Measurements from ENCODE around the gene LCP2. TPM values are rescaled to one million over a fixed set of nuclear protein-coding genes. Genes with fewer than 3 reads are reported as not detected.

The LCP2 gene
- total RNA-seq, 2 donors from 2014 or later: 56.9 to 76.5 TPM

DNA sequence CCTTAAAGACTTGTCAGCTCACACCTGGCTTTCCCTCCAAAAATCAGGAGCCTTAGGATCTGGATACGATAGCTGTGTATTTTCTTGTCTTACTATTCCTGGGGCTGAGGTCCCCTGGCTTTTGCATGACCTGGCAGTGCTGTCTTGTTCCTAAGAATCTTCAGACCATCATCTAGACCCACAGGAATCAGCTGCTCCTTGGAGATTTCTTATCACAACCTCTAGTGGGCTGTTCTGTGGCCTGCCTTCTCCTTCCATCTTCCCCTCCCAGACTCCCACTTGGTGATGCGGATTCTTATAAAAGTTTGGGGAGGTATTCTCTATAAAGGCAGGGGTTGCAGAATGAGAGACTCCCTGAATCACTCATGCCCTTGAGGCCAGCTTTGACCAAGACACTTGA is 21.4 kb downstream of the LCP2 start:
- TF ChIP-seq, protein P1, sequence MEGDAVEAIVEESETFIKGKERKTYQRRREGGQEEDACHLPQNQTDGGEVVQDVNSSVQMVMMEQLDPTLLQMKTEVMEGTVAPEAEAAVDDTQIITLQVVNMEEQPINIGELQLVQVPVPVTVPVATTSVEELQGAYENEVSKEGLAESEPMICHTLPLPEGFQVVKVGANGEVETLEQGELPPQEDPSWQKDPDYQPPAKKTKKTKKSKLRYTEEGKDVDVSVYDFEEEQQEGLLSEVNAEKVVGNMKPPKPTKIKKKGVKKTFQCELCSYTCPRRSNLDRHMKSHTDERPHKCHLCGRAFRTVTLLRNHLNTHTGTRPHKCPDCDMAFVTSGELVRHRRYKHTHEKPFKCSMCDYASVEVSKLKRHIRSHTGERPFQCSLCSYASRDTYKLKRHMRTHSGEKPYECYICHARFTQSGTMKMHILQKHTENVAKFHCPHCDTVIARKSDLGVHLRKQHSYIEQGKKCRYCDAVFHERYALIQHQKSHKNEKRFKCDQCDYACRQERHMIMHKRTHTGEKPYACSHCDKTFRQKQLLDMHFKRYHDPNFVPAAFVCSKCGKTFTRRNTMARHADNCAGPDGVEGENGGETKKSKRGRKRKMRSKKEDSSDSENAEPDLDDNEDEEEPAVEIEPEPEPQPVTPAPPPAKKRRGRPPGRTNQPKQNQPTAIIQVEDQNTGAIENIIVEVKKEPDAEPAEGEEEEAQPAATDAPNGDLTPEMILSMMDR (IDR thresholded peaks at IDR 0.05): no peak
- Histone ChIP-seq H3K4me3 (no peak overlapping the region), H3K27ac (no peak overlapping the region), H3K27me3 (replicated peaks; ENCODE audit: insufficient read depth) (no peaks in the 10 kb centered on the region), H3K9me3 (no peaks in the 10 kb centered on the region), H3K36me3 (no peaks in the 10 kb centered on the region), H3K4me1 (ENCODE audit: control insufficient read depth in 1 of 2, low read depth in 2 of 2) (peaks cover 10 to 23% of the 10 kb centered on the region in 2 donors)
- ATAC-seq (ENCODE audit: insufficient number of reproducible peaks, low FRiP score, low read depth): no peak
- DNase-seq (ENCODE audit: low spot score): no peak

DNA sequence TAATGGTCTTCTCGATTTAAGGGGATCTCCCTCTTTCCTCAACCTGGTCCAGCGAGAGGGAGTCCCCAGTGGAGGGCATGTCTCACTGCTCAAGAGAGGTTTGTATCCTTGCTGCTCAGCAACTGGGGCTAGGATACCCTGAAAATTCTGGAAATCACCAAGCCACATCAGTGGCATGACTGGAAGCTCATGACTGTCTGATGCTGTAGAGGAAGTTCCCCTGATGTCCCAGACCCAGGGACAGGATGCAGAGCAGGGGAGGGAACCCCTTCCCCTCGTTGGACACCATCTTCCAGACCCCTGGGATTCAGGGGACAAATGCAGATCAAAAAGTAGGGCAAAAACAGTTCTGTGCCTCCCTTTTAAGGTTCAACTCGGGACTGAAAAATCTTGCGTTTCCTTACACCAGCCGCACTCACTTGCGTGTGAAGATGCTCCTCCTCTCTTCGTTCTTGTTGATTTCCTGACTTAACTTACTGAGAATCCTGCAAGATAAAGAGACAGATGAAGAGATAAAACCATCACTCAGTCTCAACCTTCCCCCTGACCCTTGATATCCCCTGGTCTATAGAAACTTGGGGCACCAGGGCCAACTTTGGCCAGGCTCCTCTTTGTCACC is 22.1 kb downstream of the LCP2 start:
- H3K27me3 ChIP-seq (replicated peaks; ENCODE audit: insufficient read depth): no peaks in the 10 kb centered on the region
- DNase-seq (ENCODE audit: low spot score): no peak
- no peaks in the 10 kb centered on the region for H3K36me3 ChIP-seq
- TF ChIP-seq, protein P1 (IDR thresholded peaks at IDR 0.05): no peak
- no peak overlapping the region for H3K27ac ChIP-seq
- no peaks in the 10 kb centered on the region for H3K9me3 ChIP-seq
- ATAC-seq (ENCODE audit: insufficient number of reproducible peaks, low FRiP score, low read depth): no peak
- peaks cover 10 to 19% of the 10 kb centered on the region in 2 donors for H3K4me1 ChIP-seq (ENCODE audit: control insufficient read depth in 1 of 2, low read depth in 2 of 2)
- H3K4me3 ChIP-seq: no peak overlapping the region

DNA sequence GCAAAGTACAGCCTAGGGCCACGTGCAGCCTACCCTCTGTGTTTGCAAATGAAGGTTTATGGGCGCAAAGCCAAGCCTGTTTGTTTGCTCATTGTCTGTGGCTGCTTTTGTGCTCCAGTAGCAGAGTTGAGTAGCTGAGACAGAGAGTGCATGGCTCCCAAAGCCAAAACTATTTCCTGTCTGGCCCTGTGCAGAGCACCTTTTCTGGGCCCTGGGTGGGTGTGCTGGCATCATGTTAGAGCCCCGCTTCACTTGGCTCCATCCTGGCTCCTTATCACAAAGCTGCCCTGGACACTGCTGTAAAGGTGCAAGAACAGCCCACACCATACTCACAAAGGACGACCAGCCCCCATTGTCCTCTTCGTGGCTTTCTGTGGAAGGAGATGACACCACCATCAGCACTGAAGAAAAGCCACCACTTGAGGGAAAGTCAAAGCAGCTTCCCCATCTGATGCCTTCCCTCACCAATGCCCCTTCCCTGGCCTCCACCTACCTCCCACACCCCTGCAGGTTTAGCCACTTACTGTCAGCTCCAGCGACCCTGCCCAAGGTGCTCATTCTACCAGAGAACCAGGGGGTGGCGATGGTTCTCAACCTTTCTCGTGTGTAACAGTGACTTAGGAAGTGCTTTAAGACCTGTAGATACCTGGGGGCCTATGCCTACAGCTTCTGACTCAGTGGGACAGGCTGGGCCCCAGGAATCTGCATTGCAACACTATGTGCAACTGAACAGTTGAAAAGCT is 23.4 kb downstream of the LCP2 start:
- ATAC-seq (ENCODE audit: insufficient number of reproducible peaks, low FRiP score, low read depth) (no peak), DNase-seq (ENCODE audit: low spot score) (no peak)
- Histone ChIP-seq H3K4me3 (no peak overlapping the region), H3K9me3 (no peaks in the 10 kb centered on the region), H3K27me3 (replicated peaks; ENCODE audit: insufficient read depth) (no peaks in the 10 kb centered on the region), H3K36me3 (no peaks in the 10 kb centered on the region), H3K27ac (no peak overlapping the region), H3K4me1 (ENCODE audit: control insufficient read depth in 1 of 2, low read depth in 2 of 2) (peaks cover 0 to 6% of the 10 kb centered on the region in 2 donors)
- TF ChIP-seq, protein P1 (IDR thresholded peaks at IDR 0.05): peak; percentile 14

DNA sequence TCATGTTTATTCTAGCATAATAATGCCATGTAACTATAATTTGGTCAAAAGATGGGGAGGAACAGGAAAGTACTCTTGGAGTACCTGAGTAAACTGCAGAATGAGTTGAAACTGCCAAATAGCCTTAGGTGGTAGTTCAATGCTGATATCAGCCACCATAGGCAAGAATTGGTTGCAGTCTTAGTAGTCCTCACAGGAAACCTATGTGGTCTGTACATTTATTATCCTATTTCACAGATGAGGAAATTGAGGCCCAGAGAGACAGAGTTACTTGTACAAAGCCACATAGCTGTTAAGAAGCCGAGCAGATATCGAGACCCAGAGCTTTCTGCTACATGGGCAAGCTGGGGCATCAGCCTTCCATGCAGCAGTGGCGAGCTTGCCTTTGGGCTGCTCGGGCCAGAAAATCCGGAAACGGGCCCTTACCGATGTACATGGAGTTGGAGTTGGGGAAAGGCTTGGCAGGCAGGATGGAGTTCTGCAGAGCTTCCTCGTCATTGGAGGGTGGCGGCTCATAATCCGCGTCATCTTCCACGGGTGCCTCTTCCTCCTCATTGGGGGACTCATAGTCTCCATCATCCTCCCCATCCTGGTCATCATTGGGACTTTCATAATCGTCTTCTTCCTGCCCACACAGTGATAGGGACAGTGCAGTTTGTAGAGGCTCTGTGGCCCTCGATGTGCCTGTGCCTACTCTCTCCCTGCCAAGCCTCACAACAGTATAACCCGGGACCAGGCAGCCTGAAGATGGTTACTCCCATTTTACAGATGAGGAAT is 27.1 kb downstream of the LCP2 start:
- no peak overlapping the region for H3K4me3 ChIP-seq
- H3K36me3 ChIP-seq: no peaks in the 10 kb centered on the region
- peaks cover 0 to 9% of the 10 kb centered on the region in 2 donors for H3K4me1 ChIP-seq (ENCODE audit: control insufficient read depth in 1 of 2, low read depth in 2 of 2)
- no peak for ATAC-seq (ENCODE audit: insufficient number of reproducible peaks, low FRiP score, low read depth)
- TF ChIP-seq, protein P1 (IDR thresholded peaks at IDR 0.05): no peak
- H3K9me3 ChIP-seq: no peaks in the 10 kb centered on the region
- no peaks in the 10 kb centered on the region for H3K27me3 ChIP-seq (replicated peaks; ENCODE audit: insufficient read depth)
- no peak for DNase-seq (ENCODE audit: low spot score)
- H3K27ac ChIP-seq: no peak overlapping the region

DNA sequence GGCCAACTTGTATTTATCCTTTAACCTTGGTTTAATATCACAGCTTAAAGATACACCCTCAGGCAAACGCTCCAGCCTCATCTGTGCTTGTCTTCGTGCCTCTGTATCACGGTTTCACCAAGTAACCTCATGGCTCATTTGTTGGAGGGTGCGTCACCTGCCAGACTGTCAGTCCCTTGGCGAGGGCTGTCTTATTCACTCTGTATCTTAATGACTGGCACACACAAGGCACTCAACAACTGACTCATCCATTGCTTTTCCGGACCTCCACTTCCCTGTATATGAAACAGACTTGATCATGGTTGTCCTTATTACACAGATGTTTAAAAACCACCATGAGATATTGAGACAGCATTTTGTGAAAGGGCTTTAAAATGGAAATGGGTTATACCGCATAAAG is 28.0 kb downstream of the LCP2 start:
- DNase-seq (ENCODE audit: low spot score) (no peak), ATAC-seq (ENCODE audit: insufficient number of reproducible peaks, low FRiP score, low read depth) (no peak)
- H3K27me3 ChIP-seq (replicated peaks; ENCODE audit: insufficient read depth): no peaks in the 10 kb centered on the region
- no peak overlapping the region for H3K27ac ChIP-seq
- no peak overlapping the region for H3K4me3 ChIP-seq
- no peaks in the 10 kb centered on the region for H3K36me3 ChIP-seq
- H3K4me1 ChIP-seq (ENCODE audit: control insufficient read depth in 1 of 2, low read depth in 2 of 2): peaks cover 0 to 9% of the 10 kb centered on the region in 2 donors
- no peaks in the 10 kb centered on the region for H3K9me3 ChIP-seq
- TF ChIP-seq, protein P1 (IDR thresholded peaks at IDR 0.05): no peak

All from thoracic aorta (tissue), 2 donors.